GM21723 (cell line): ENCODE measurements around the gene CYTH4.
"Not testable (repeated sequence)": the region's sequence is repeated elsewhere in the genome, so short reads cannot be mapped to it uniquely, and the experiment has no call there.

Experiments used
- ATAC-seq: cut with Tn5 transposase; IDR thresholded peaks from one replicate; pipeline ENCODE4 v1.9.1; 2021; ENCODE audit warnings: mild to moderate bottlenecking, moderate library complexity; ENCODE audit not compliant: unreplicated experiment

The CYTH4 gene

GRCh38 chr22:37326726-37327125 is 44.4 kb downstream of the CYTH4 start:
- no peak for ATAC-seq

- ATAC-seq: no peak
Measured at GRCh38 chr22:37328017-37328416, 45.7 kb downstream of the CYTH4 start.

GRCh38 chr22:37328538-37329237 is 46.4 kb downstream of the CYTH4 start:
- not testable (repeated sequence) for ATAC-seq

GRCh38 chr22:37329238-37330140 is 47.2 kb downstream of the CYTH4 start:
- ATAC-seq: no peak

- no peak for ATAC-seq
Measured at GRCh38 chr22:37330200-37331033, 48.1 kb downstream of the CYTH4 start.

- ATAC-seq: no peak
Measured at GRCh38 chr22:37331034-37331428, 48.7 kb downstream of the CYTH4 start.

GRCh38 chr22:37331856-37332536 is 49.7 kb downstream of the CYTH4 start:
- ATAC-seq: no peak

GRCh38 chr22:37333724-37334460 is 51.6 kb downstream of the CYTH4 start:
- ATAC-seq: no peak

GRCh38 chr22:37334461-37334858 is 52.2 kb downstream of the CYTH4 start:
- ATAC-seq: no peak

- no peak for ATAC-seq
Measured at GRCh38 chr22:37334859-37335805, 52.8 kb downstream of the CYTH4 start.

GRCh38 chr22:37335806-37336199 is 53.5 kb downstream of the CYTH4 start:
- ATAC-seq: no peak

GRCh38 chr22:37336579-37336978 is 54.3 kb downstream of the CYTH4 start:
- ATAC-seq: no peak

- ATAC-seq: no peak
Measured at GRCh38 chr22:37337204-37337943, 55.1 kb downstream of the CYTH4 start.

GRCh38 chr22:37338539-37339246 is 56.4 kb downstream of the CYTH4 start:
- no peak for ATAC-seq

GRCh38 chr22:37340331-37341262 is 58.3 kb downstream of the CYTH4 start:
- ATAC-seq: no peak

GRCh38 chr22:37342065-37342464 is 59.8 kb downstream of the CYTH4 start:
- no peak for ATAC-seq
